ENCODE results near the gene CHODL. TPM values are rescaled to one million over a fixed set of nuclear protein-coding genes. Genes with fewer than 3 reads are reported as not detected.
A peak's percentile ranks its signal among the peaks of the same experiment; 100 is the strongest.

CHODL gene, protein sequence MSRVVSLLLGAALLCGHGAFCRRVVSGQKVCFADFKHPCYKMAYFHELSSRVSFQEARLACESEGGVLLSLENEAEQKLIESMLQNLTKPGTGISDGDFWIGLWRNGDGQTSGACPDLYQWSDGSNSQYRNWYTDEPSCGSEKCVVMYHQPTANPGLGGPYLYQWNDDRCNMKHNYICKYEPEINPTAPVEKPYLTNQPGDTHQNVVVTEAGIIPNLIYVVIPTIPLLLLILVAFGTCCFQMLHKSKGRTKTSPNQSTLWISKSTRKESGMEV
- total RNA-seq: 0.36 and 0.42 TPM in 2 replicates
- 1.5 and 2.3 TPM in 2 replicates for polyA plus RNA-seq

DNA sequence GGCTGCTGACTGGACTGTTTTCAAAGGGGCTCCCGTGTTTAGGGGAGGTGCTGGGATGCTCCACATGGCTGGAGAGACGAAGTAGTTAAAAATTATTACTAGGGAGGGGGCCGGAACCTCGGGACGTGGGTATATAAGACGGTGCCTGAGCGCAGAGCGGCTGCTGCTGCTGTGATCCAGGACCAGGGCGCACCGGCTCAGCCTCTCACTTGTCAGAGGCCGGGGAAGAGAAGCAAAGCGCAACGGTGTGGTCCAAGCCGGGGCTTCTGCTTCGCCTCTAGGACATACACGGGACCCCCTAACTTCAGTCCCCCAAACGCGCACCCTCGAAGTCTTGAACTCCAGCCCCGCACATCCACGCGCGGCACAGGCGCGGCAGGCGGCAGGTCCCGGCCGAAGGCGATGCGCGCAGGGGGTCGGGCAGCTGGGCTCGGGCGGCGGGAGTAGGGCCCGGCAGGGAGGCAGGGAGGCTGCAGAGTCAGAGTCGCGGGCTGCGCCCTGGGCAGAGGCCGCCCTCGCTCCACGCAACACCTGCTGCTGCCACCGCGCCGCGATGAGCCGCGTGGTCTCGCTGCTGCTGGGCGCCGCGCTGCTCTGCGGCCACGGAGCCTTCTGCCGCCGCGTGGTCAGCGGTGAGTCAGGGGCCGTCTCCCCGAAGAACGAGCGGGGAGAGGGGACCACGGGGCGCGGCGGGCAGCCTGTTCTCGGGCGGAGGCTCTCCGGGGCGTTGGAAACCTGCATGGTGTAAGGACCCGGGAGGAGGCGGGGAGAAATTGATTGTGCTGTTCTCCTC, at the start of gene CHODL:
Gene CHODL (plus strand): TSS at position 163 of the 793 bp plus-strand sequence. CDS start 391 bp downstream, at position 554.
- Histone ChIP-seq H3K27ac (no peak within 1 kb of the TSS), H3K9me3 (ENCODE audit: low read depth) (no peaks in the 10 kb centered on the region), H3K4me1 (ENCODE audit: low read depth) (no peaks in the 10 kb centered on the region), H3K36me3 (no peaks in the 10 kb centered on the region), H3K27me3 (peaks cover 81% of the 10 kb centered on the region), H3K4me3 (peak within 1 kb of the TSS; percentile 21)
- DNase-seq (ENCODE audit: low read depth in 1 of 2, low spot score in 1 of 2): peak in 1 of 2 donors; percentile 25
- TF ChIP-seq, protein P1, sequence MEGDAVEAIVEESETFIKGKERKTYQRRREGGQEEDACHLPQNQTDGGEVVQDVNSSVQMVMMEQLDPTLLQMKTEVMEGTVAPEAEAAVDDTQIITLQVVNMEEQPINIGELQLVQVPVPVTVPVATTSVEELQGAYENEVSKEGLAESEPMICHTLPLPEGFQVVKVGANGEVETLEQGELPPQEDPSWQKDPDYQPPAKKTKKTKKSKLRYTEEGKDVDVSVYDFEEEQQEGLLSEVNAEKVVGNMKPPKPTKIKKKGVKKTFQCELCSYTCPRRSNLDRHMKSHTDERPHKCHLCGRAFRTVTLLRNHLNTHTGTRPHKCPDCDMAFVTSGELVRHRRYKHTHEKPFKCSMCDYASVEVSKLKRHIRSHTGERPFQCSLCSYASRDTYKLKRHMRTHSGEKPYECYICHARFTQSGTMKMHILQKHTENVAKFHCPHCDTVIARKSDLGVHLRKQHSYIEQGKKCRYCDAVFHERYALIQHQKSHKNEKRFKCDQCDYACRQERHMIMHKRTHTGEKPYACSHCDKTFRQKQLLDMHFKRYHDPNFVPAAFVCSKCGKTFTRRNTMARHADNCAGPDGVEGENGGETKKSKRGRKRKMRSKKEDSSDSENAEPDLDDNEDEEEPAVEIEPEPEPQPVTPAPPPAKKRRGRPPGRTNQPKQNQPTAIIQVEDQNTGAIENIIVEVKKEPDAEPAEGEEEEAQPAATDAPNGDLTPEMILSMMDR (IDR thresholded peaks at IDR 0.05; ENCODE audit: low read depth, low read length): no peak

DNA sequence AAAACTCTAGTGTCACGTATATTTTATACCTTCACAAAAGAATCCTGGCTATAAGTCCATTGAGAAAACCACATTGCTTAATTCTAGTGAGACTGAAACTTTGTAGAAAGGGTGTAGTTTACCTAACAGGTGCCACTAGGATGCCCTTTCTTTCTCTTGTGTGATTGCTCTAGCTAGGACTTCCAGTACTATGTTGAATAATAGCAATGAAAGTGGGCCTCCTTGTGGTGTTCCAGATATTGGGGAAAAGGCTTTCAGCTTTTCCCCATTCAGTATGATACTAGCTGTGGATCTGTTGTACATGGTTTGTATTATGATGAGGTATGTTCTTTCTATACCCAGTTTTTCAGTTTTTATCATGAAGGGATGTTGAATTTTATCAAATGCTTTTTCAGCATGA, 39.7 kb upstream of the CHODL start:
- Histone ChIP-seq H3K27ac (no peak overlapping the region), H3K36me3 (no peaks in the 10 kb centered on the region), H3K27me3 (no peaks in the 10 kb centered on the region), H3K4me1 (ENCODE audit: low read depth) (no peaks in the 10 kb centered on the region), H3K9me3 (ENCODE audit: low read depth) (no peaks in the 10 kb centered on the region), H3K4me3 (no peak overlapping the region)
- peak in 1 of 2 donors; percentile 35 for DNase-seq (ENCODE audit: low read depth in 1 of 2, low spot score in 1 of 2)
- TF ChIP-seq, protein P1 (IDR thresholded peaks at IDR 0.05; ENCODE audit: low read depth, low read length): no peak

DNA sequence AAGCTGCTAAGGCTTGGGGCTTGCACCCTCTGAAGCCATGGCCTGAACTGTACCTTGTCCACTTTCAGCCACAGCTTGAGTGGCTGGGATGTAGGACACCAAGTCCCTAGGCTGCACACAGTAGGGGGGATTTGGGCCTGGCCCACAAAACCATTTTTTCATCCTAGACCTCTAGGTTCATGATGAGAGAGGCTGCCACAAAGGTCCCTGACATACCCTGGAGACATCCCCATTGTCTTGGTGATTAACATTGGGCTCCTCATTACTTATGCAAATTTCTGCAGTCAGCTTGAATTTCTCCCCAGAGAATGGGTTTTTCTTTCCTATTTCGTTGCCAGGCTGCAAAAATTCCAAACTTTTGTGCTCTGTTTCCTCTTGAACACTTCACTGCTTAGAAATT, 26.3 kb upstream of the CHODL start:
- Histone ChIP-seq H3K4me3 (no peak overlapping the region), H3K4me1 (ENCODE audit: low read depth) (no peaks in the 10 kb centered on the region), H3K9me3 (ENCODE audit: low read depth) (no peaks in the 10 kb centered on the region), H3K27me3 (no peaks in the 10 kb centered on the region), H3K36me3 (no peaks in the 10 kb centered on the region), H3K27ac (no peak overlapping the region)
- TF ChIP-seq, protein P1 (IDR thresholded peaks at IDR 0.05; ENCODE audit: low read depth, low read length): no peak
- no peak for DNase-seq (ENCODE audit: low read depth in 1 of 2, low spot score in 1 of 2)

DNA sequence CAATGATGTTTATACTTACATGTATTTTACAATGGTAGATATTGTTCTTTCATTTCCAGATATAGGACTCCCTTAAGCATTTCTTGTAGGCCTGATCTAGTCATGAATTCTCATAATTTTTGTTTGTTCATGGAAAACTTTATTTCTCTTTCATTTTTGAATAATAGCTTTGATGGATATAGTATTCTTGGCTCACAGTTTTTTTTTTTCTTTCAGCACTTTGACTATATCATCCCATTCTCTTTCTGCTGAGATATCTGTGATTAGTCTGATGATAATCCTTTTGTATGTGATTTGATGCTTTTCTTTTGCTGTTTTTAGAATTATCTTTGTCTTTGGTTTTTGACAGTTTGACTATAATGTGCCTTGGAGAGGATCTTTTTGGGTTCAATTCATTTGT, 24.1 kb upstream of the CHODL start:
- TF ChIP-seq, protein P1 (IDR thresholded peaks at IDR 0.05; ENCODE audit: low read depth, low read length): no peak
- H3K27me3 ChIP-seq: no peaks in the 10 kb centered on the region
- no peak for DNase-seq (ENCODE audit: low read depth in 1 of 2, low spot score in 1 of 2)
- no peaks in the 10 kb centered on the region for H3K36me3 ChIP-seq
- H3K27ac ChIP-seq: no peak overlapping the region
- H3K9me3 ChIP-seq (ENCODE audit: low read depth): no peaks in the 10 kb centered on the region
- H3K4me3 ChIP-seq: no peak overlapping the region
- H3K4me1 ChIP-seq (ENCODE audit: low read depth): no peaks in the 10 kb centered on the region

DNA sequence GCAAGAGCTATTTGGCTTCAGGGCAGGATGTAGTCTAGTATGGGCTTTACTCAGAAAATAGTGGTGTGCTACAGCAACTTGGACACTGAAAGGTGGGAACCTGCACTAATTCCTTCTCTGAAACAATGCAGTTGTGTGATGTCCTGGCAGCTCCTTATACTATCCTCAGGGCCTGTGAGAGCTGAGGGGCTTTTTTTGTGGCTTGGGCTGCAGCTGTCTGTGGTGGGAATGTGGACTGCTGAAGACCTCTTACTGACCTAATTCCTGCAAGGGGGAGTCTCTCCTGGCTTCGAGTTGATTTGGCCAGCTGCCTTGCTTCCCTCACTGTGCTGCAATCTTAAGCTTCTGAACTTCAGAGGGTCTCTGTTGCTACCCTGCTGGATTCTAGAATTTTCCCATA, 22.3 kb upstream of the CHODL start:
- Histone ChIP-seq H3K36me3 (no peaks in the 10 kb centered on the region), H3K4me1 (ENCODE audit: low read depth) (no peaks in the 10 kb centered on the region), H3K9me3 (ENCODE audit: low read depth) (no peaks in the 10 kb centered on the region), H3K27me3 (no peaks in the 10 kb centered on the region), H3K4me3 (no peak overlapping the region), H3K27ac (no peak overlapping the region)
- TF ChIP-seq, protein P1 (IDR thresholded peaks at IDR 0.05; ENCODE audit: low read depth, low read length): no peak
- DNase-seq (ENCODE audit: low read depth in 1 of 2, low spot score in 1 of 2): no peak

Measured in cardiac muscle cell (in vitro differentiated cells and primary cell).